PC-9 (cell line): ENCODE measurements around the gene MEF2C.

ENCODE experiments used
- CTCF ChIP-seq: fragments of 200-600 bp; sonication (generic); conservative IDR thresholded peaks from 2 replicates; pipeline ENCODE4 v1.6.1; 2017; ENCODE audit warnings: mixed run types, antibody characterized with exemption, mild to moderate bottlenecking, moderate library complexity
- EZH2 ChIP-seq: fragments of 200-600 bp; sonication (generic); IDR thresholded peaks from 2 replicates; pipeline ENCODE4 v1.8.0; 2017; ENCODE audit warnings: antibody characterized with exemption, low read depth

- TF ChIP-seq CTCF (no peak), EZH2 (no peak)
Measured at GRCh38 chr5:88820581-88820980, 62.4 kb downstream of the MEF2C start.
